ENCODE measurements around the gene URGCP.
"Not testable (repeated sequence)": the region's sequence is repeated elsewhere in the genome, so short reads cannot be mapped to it uniquely, and the experiment has no call there.

The URGCP gene

GRCh38 chr7:43915907-43916306, 9.5 kb upstream of the URGCP start:
- no peak for DNase-seq

- DNase-seq, result no peak
These were observed 8.4 kb upstream of the URGCP start for GRCh38 chr7:43914795-43915194.

DNA sequence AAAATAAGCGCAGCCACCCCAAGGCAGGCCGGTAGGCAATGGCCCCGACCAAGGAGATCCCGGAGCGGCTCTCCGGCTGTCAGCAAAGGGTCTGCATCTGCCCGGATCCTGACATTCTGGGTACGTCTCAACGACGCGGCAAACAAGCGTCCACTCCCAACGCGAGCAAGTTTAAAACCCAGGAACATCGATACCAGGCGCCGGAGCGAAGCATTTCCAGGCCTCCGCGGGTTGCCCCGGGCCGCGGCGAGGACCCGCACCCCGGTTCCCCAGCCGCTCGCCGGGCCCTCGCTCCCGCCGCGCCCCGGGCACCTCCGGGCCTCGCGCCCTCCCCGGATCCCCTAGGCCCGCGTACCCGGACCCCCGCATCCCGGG, 453 bp downstream of the URGCP start:
- DNase-seq, result peak; percentile 44

- peak; percentile 44 for DNase-seq
These were observed 1.0 kb downstream of the URGCP start for GRCh38 chr7:43905209-43905946.

DNA sequence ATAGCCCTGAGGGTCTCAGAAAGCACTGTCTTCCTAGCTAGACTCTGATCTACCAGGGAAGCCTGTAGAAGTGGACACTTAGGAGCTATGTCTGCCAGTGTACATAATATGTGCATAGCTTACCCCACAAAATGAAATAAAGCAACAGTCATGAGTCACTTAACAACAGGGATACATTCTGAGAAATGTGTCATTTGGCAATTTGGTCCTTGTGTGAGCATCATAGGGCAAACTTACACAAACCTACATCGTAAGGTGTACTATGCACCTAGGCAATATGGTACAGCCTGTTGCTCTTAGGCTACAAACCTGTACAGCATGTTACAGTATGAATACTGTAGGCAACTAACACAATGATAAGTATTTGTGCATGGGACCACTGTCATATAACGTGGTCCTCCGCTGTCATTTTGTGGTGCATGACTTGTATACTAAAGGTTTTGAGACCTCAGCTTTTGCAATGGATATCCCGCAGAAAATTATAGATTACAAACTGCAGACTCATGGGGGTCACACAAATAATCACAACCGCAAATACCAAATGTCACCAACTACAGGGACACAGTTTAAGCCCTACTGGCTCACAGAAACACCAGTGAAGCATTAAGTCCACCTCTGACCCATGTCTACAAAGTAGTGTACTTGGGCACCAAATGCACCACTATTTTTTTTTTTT, 1.7 kb downstream of the URGCP start:
- no peak for DNase-seq

DNA sequence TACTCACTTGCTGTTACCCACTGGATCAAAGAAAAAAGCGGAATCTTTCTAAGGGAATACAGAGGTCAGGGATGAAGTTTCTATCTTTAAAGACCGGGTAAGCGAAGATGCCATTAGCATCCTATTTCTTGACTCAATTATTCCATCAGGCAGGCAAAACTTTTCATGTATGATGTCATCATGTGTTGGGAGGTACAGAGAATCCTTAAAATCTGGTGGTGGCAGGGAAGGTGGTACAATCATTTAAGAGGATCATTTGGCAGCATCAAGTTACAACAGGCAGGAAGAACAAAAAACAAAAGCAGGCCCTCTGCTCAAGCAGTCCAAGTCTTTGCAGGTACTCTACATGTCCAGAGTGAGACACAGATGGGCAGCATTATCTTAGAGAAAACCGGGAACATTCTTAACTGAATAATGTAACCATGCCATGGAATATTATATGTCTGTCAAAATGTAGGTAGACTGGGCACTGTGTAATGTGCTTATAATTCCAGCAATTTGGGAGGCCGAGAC, 3.8 kb downstream of the URGCP start:
- DNase-seq, result no peak

- DNase-seq, result not testable (repeated sequence)
These were observed 7.8 kb downstream of the URGCP start for GRCh38 chr7:43898571-43898970.

DNA sequence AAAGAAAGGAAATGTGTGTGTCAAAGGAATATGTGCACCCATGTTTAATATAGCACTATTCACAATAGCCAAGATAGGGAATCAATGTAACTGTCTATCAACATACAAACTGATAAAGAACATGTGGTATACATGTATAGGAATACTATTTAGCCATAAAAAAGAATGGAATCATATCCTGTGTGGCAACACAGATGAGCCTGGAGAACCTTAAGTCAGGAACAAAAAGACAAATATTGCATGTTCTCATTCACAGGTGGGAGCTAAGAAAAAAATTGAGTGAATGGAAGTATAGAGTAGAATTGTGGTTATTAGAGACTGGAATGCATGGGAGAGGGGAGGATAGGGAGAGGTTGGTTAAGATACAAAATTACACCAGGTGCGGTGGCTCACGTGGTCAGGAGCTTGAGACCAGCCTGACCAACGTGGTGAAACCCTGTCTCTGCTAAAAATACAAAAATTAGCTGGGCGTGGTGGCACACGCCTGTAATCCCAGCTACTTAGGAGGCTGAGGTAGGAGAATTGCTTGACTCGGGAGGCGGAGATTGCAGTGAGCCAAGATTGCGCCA, 10.5 kb downstream of the URGCP start:
- DNase-seq, result no peak

DNA sequence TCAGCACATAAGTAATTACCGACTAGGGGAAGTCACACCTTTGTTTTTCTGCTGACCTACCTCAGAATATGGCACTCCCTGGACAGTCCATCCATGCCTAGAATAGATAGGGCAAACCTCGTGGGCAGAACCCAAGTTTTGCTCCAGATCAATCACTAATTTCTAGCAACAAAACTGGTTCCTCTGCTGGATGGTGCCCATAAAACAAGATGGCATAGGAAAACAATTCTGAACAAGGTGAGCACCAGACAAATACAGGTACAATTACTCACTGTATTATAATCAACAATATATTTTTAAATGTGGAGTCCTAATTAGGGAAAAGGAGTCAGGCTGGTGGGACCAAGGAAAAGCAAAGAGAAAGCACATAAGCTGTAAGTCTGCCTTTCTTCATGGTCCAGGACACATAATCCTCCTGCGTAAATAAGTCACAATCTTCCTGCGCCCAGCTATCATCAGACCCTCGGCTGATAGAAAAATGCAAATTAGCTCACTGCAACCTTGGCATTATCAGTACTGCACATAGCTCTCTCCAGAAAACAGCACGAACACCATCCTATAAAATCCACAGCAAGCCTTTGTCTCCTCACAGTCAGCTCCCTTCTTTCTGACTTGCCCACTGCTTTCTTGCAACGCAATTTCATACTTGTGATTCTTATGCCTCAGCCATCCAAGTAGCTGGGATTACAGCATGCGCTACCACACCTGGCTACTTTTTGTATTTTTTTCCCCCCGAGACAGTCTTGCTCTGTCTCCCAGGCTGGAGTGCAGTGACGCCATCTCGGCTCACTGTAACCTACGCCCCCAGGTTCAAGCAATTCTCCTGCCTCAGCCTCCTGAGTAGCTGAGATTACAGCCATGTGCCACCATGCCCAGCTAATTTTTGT, 15.1 kb downstream of the URGCP start:
- no peak for DNase-seq

- DNase-seq, result no peak
These were observed 15.9 kb downstream of the URGCP start for GRCh38 chr7:43890468-43890867.

DNA sequence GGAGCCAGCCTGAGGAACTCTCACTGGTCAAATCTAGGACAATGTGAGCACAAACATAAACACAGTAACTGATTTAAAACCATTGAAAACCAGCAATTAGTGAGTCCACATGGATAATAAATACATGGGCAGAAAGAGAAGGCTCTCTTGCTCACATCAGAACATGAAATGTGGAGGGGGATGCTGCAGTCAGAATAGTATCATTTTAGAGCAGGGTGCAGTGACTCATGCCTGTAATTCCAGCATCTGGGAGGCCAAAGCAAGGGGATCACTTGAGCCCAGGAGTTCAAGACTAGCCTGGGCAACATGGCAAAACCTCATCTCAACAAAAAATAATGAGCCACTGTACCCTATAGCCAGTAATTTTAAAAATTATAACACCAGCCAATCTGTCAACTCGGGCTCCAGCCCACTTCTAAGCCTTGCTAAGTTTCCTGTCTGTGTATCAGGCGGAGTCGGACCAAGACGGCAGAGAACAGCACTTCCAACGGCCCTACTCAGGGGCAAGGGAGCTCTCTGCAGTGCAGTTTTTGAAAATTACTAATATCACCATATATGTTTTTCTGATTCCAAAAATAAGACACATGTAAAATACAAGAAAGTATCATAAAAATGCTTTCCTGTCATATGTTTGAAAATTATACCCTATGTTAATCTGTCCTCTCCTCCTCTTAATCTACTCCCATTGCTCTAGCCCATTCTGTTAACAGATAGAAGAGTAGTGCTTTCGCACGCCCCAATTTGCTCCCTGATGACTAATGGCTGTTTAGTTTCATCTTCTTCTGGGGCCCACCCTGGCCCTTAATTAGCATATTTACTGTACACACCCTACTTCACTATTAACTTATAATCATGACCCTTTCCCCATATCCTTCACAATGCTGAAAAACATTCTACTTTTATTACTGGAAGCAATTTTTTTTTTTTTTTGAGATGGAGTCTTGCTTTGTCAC, 17.1 kb downstream of the URGCP start:
- DNase-seq, result no peak

DNA sequence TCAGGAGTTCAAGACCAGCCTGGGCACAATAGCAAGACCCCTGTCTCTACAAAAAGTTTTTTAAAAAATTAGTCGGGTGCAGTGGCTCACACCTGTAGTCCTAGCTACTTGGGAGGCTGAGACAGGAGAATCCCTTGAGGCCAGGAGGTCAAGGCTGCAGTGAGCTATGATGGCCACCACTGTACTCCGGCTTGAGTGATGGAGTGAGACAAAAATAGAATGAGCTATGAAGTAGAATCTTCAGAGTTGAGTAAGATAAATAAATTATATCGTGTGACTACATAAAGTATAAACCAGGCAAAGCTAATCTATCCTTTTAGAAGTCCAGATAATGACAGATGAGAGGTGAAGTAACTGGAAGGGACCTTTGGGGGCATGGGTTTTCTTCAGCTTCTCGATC, 21.8 kb downstream of the URGCP start:
- no peak for DNase-seq

- no peak for DNase-seq
These were observed 22.2 kb downstream of the URGCP start for GRCh38 chr7:43884209-43884608.

DNA sequence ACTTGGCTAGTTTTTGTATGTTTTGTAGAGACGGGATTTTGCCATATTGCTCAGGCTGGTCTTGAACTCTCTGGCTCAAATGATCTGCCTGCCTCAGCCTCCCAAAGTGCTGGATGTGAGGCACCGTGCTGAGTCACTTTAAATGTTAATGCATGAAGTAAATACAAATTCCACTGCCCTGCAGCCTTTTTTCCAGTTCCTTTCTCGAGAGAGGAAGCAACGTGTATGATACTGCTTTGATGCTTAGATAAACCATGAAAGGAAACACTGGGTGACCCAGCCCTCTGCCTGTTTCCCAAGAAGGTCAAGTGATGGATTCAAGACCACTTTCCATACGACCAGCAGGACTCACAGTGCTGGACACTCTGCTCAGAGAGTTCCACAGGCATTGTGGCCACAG, 25.8 kb downstream of the URGCP start:
- no peak for DNase-seq

DNA sequence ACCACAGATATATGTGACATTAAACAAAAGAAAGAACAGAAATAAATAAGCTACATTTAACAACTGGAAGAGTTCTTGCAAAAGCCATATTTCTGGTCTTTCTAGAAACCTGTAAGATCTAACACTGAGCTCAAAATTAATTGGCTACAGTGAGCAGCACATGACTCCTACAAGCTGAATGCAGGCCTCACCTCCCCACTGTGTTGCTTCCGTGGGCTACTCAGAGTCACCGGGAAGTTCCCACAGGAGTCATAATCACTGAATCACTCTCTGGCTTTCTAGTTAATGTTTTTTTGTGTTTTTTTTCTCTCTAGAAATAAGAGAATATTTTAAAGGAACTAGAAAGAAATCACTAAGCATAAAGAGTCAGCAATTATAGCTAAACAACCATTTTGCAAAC, 26.9 kb downstream of the URGCP start:
- DNase-seq, result no peak

DNA sequence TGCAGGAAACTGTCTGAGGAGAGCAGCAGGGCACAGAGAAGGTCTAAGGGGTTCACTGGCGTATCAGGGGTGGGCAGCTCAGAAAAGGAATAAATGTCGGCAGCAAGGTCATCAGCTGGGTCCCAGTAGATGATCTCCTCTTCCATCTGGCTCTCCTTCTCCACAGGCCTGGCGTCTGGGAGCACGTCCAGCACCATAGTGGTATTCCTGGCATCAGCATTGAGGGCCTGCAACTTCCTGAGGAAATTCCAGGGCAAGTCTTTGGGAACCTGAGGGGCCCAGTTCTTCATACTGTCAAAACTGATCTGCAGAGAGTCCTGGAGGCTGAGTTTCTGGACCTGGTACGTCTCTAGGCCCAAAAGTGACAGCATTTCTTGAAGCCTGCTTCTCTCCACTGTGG, 27.5 kb downstream of the URGCP start:
- no peak for DNase-seq

GRCh38 chr7:43877968-43878864, 28.2 kb downstream of the URGCP start:
- DNase-seq, result no peak

- DNase-seq, result no peak
These were observed 29.2 kb downstream of the URGCP start for GRCh38 chr7:43876976-43877745.

DNA sequence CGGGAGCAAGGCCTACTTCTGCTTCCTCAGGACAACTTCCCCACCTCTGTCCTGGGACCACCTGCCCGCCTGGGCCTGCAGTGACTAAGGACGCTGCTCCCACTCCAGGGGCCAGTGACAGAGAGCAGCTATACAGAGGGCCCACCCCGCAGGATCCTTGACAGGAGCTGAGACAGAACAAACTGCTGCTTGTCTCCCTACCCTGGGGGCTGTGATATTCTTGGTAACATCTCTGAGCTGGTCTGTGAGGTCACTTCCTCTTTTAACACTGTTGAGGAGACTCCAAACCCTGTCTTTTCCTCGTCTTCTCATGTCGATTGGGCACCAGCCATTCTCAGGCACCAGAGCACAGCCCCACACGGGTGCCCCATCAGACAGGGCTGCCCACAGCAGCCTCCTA, 30.2 kb downstream of the URGCP start:
- no peak for DNase-seq

DNA sequence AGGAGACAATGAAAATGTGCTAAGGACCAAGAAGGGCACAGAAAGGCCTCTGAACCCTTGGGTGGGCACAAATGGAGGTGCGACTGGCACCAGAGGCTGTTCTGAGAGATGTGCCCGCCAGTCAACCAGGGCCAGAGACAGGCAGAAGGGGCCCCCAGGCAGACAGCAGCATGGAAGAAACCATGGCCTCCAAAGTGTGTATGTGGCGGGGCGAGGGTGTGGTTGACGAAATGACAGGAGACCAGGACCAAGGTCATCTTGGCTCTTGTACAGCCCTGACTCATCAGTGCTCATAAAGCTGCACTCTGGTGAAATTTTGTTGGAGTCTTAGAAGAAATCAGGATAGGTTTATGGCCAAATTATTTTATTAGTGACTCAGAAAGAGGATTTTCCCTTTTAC, 33.1 kb downstream of the URGCP start:
- no peak for DNase-seq

Measured in DMS79 treated with DMSO at 0.1 percent for 48 hours (cell line).